ENCODE results near the gene RASAL3.

- TF ChIP-seq CTCF (IDR thresholded peaks at IDR 0.05; ENCODE audit: insufficient read depth, low read depth, low read length), result no peak
- no peak for TF ChIP-seq EZH2 (IDR thresholded peaks at IDR 0.05; ENCODE audit: insufficient read depth, low read length)
Observed at GRCh38 chr19:15449620-15450527, 14.5 kb downstream of the RASAL3 start, which contains the start of gene WIZ.
